Peyer's patch (tissue), 4 donors: ENCODE data around the gene MOB3A. TPM values are rescaled to one million over a fixed set of nuclear protein-coding genes. Genes with fewer than 3 reads are reported as not detected.

Experiments used
- DNase-seq, 3 donors: peaks; one replicate each; pipeline ENCODE4 v3.0.0-alpha.2; 2017 to 2019
- H3K27ac ChIP-seq, 4 donors: fragments of 200-600 bp; sonication (generic); one replicate each; pipeline ENCODE4 v1.5.1; 2016 to 2019
- H3K27me3 ChIP-seq, 2 donors: fragments of 200-600 bp; sonication (generic); one replicate each; pipeline ENCODE4 v1.5.1; 2019
- H3K36me3 ChIP-seq, 3 donors: fragments of 200-600 bp; sonication (generic); one replicate each; pipeline ENCODE4 v1.5.1; 2016 to 2019
- H3K4me1 ChIP-seq, 4 donors: fragments of 200-600 bp; sonication (generic); one replicate each; pipeline ENCODE4 v1.5.1; 2016 to 2019
- H3K4me3 ChIP-seq, 4 donors: fragments of 200-600 bp; sonication (generic); 1 replicate in 3 of 4; 2 replicates in 1 of 4; pipeline ENCODE4 v1.5.1; 2016 to 2019; ENCODE audit warnings: mild to moderate bottlenecking in 1 of 4
- H3K9me3 ChIP-seq, 4 donors: fragments of 200-600 bp; sonication (generic); one replicate each; pipeline ENCODE4 v1.5.1; 2016 to 2019; ENCODE audit warnings: mild to moderate bottlenecking in 1 of 4
- CTCF ChIP-seq, 6 experiments: fragments of 450-650 bp in 4 of 6; fragments of 200-600 bp in 2 of 6; sonication (generic) in 1 of 6; IDR thresholded peaks; one replicate each; pipeline ENCODE4 v1.5.1; 2017 to 2019; ENCODE audit warnings: antibody characterized with exemption in 6 of 6, mild to moderate bottlenecking in 3 of 6, moderate library complexity in 1 of 6
- POLR2A ChIP-seq, 2 donors: fragments of 450-650 bp; IDR thresholded peaks; one replicate each; pipeline ENCODE4 v1.5.1; 2017; ENCODE audit warnings: antibody characterized with exemption in 2 of 2, mild to moderate bottlenecking in 2 of 2, moderate library complexity in 2 of 2
- total RNA-seq, 4 donors: library from RNA; depleted of rRNA; stranded (reverse); fragments of >200 nt; gene quantifications; one replicate each; pipeline ENCODE4 v1.1.0, GENCODE V29; 2016

The MOB3A gene
- total RNA-seq, 4 donors from 2014 or later, result 32.6 to 55.3 (median 35.1) TPM

DNA sequence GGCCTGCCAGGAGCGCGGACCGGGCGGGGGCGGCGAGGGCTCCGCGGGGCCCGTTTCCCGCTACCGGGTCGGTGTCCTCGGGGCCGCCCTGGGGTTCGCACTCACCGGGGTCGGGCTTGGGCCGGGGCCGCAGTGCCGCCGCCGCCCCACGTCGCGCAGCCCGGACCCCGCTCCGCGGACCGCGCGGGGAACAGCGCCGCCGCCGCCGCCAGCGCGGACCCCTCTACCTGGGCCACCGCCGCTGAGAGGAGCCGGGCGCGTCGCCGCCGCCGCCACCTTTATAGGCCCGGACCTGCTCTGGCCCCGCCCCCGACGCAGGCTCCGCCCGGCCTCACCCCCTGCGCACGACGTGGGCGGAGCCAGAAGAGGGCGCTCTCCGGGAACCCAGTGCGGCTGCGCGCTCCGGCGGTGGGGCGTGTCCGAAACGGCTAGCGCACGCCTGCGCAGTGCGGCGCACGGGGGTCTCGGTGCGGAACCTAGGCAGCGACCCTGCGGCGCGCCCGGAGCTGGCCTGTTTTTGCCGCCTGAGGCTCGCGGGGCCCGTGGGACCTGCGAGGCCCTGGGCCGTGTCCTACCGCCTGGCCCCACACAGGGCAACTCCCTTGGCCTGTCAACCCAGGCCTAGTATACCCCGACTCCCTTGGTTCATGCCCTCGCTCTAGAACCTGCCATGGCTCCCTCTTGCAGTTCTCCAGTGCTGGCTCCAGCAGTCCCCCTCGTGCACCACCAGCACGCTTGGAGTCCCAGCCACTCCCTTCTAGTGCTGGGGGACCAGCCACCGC is 44.9 kb downstream of the MOB3A start, which contains the start of gene MKNK2:
MKNK2 (minus strand) TSS at position 254 of the 782 bp plus-strand sequence. CDS start 393 bp downstream, outside the sequence.
- Histone ChIP-seq H3K9me3 (no peaks in the 10 kb centered on the region), H3K4me3 (peak within 1 kb of the TSS; percentile 85 to 100 (median 98)), H3K27ac (peak within 1 kb of the TSS; percentile 98 to 99 (median 99)), H3K36me3 (peaks cover 0 to 6% (median 0%) of the 10 kb centered on the region in 3 donors), H3K27me3 (no peaks in the 10 kb centered on the region), H3K4me1 (peaks cover 8 to 74% (median 60%) of the 10 kb centered on the region in 4 donors)
- peak; percentile 95 to 100 for TF ChIP-seq POLR2A (IDR thresholded peaks at IDR 0.05)
- peak; percentile 53 to 77 (median 66) for TF ChIP-seq CTCF (IDR thresholded peaks at IDR 0.05)
- DNase-seq, result peak; percentile 95 to 97 (median 96)

GRCh38 chr19:2050349-2050990 is 45.7 kb downstream of the MOB3A start:
- H3K27ac ChIP-seq, result peak overlapping the region; percentile 98 to 99 (median 99)
- peak in 1 of 3 donors; percentile 72 for DNase-seq
- no peaks in the 10 kb centered on the region for H3K9me3 ChIP-seq
- peaks cover 6 to 74% (median 58%) of the 10 kb centered on the region in 4 donors for H3K4me1 ChIP-seq
- H3K27me3 ChIP-seq, result no peaks in the 10 kb centered on the region
- peak overlapping the region; percentile 85 to 100 (median 98) for H3K4me3 ChIP-seq
- peaks cover 0 to 13% (median 0%) of the 10 kb centered on the region in 3 donors for H3K36me3 ChIP-seq
- TF ChIP-seq CTCF (IDR thresholded peaks at IDR 0.05), result no peak
- TF ChIP-seq POLR2A (IDR thresholded peaks at IDR 0.05), result no peak

GRCh38 chr19:2049741-2050348 is 46.3 kb downstream of the MOB3A start:
- Histone ChIP-seq H3K4me3 (peak overlapping the region; percentile 85 to 100 (median 98)), H3K27me3 (no peaks in the 10 kb centered on the region), H3K9me3 (no peaks in the 10 kb centered on the region), H3K36me3 (peaks cover 0 to 19% (median 0%) of the 10 kb centered on the region in 3 donors), H3K27ac (peak overlapping the region; percentile 98 to 99 (median 99)), H3K4me1 (peaks cover 6 to 74% (median 58%) of the 10 kb centered on the region in 4 donors)
- TF ChIP-seq CTCF (IDR thresholded peaks at IDR 0.05), result no peak
- TF ChIP-seq POLR2A (IDR thresholded peaks at IDR 0.05), result peak; percentile 72 to 81
- DNase-seq, result peak; percentile 89 to 95 (median 94)

GRCh38 chr19:2048959-2049740 is 47.0 kb downstream of the MOB3A start:
- DNase-seq, result peak in 2 of 3 donors; percentile 55 to 57

More at GRCh38 chr19:2048959-2049740, 47.0 kb downstream of the MOB3A start:
- Histone ChIP-seq H3K36me3 (peaks cover 0 to 26% (median 0%) of the 10 kb centered on the region in 3 donors), H3K9me3 (no peaks in the 10 kb centered on the region), H3K27ac (peak overlapping the region; percentile 98 to 99 (median 99)), H3K27me3 (no peaks in the 10 kb centered on the region), H3K4me3 (peak overlapping the region; percentile 85 to 100 (median 98)), H3K4me1 (peaks cover 6 to 74% (median 59%) of the 10 kb centered on the region in 4 donors)
- TF ChIP-seq CTCF (IDR thresholded peaks at IDR 0.05) (no peak), POLR2A (IDR thresholded peaks at IDR 0.05) (no peak)
